RWPE2 (cell line): ENCODE data around the gene FBXL7.

ENCODE experiments used
- ATAC-seq: fragments of 200-7000 bp; cut with Tn5 transposase; 3 replicates; pipeline ENCODE4 v1.9.1; 2021; ENCODE audit warnings: low read depth
- DNase-seq: peaks from one replicate; pipeline ENCODE4 v3.0.0-alpha.2; 2020; ENCODE audit warnings: low spot score
- H3K27ac ChIP-seq: fragments of 450-650 bp; 2 replicates; pipeline ENCODE4 v1.5.1; 2017; ENCODE audit warnings: mild to moderate bottlenecking; ENCODE audit not compliant: poor library complexity, severe bottlenecking
- H3K27me3 ChIP-seq: fragments of 250-450 bp; sonication (Bioruptor Pico); 2 replicates; pipeline ENCODE4 v1.5.1; 2021; ENCODE audit warnings: mild to moderate bottlenecking, moderate library complexity; ENCODE audit not compliant: insufficient read depth, poor library complexity, severe bottlenecking
- H3K36me3 ChIP-seq: fragments of 250-450 bp; sonication (Bioruptor Pico); 2 replicates; pipeline ENCODE4 v1.5.1; 2020; ENCODE audit warnings: low read depth, mild to moderate bottlenecking, moderate library complexity
- H3K4me1 ChIP-seq: fragments of 250-450 bp; sonication (Bioruptor Pico); 2 replicates; pipeline ENCODE4 v1.5.1; 2021; ENCODE audit warnings: mild to moderate bottlenecking, moderate library complexity; ENCODE audit not compliant: insufficient read depth, poor library complexity, severe bottlenecking
- H3K4me3 ChIP-seq: fragments of 250-450 bp; sonication (Bioruptor Pico); 2 replicates; pipeline ENCODE4 v1.5.1; 2021; ENCODE audit warnings: mild to moderate bottlenecking, moderate library complexity; ENCODE audit not compliant: severe bottlenecking
- H3K9me3 ChIP-seq: fragments of 250-450 bp; sonication (Bioruptor Pico); 2 replicates; pipeline ENCODE4 v1.5.1; 2021; ENCODE audit warnings: mild to moderate bottlenecking, moderate library complexity; ENCODE audit not compliant: severe bottlenecking
- TF ChIP-seq, protein P1 (sequence below): fragments of 450-650 bp; IDR thresholded peaks from one replicate; pipeline ENCODE4 v1.5.1; 2017; ENCODE audit warnings: mild to moderate bottlenecking, moderate library complexity; ENCODE audit not compliant: poor library complexity, severe bottlenecking

Gene FBXL7

DNA sequence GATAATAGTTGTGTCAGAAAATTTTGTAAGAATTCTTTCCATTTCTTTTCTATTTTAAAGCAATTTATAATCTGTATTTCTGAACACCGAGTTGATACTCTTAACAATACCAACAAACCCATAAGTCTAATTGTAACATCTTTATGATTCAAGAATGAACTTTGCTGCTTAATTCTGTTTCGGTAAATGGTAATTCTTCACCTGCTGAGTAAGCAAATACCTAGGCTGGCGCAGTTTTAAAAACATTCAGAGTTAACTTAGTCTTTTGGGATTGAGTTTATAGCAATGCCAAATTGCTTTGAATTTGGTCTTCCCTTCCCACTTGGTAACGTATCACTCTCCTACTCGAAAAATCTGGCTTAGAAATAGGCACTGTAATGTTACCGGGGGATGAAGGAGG is 456.6 kb downstream of the FBXL7 start:
- no peaks in the 10 kb centered on the region for H3K4me1 ChIP-seq

DNA sequence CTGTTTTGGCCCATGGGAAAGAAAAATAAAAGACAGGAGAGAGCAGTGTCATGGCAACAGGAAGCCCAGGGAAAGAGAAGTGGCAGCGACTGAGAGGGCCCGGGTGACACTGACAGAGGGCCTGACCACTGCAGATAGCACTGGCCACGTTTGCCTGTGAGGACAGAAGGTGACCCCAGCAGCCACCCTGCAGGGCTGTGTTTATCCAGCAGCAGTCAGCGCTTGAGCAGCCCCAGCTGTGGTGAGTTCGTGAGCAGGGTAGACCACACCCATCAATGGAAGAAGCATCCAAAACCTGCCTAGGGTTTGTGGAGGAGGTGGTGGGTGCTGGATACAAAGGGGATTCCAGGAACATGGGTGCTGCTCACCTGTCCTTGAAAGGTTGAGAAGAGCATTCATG is 457.1 kb downstream of the FBXL7 start:
- Histone ChIP-seq H3K4me3 (no peak overlapping the region), H3K27me3 (no peaks in the 10 kb centered on the region), H3K4me1 (no peaks in the 10 kb centered on the region), H3K36me3 (no peaks in the 10 kb centered on the region), H3K9me3 (no peaks in the 10 kb centered on the region), H3K27ac (no peak overlapping the region)
- TF ChIP-seq, protein P1, sequence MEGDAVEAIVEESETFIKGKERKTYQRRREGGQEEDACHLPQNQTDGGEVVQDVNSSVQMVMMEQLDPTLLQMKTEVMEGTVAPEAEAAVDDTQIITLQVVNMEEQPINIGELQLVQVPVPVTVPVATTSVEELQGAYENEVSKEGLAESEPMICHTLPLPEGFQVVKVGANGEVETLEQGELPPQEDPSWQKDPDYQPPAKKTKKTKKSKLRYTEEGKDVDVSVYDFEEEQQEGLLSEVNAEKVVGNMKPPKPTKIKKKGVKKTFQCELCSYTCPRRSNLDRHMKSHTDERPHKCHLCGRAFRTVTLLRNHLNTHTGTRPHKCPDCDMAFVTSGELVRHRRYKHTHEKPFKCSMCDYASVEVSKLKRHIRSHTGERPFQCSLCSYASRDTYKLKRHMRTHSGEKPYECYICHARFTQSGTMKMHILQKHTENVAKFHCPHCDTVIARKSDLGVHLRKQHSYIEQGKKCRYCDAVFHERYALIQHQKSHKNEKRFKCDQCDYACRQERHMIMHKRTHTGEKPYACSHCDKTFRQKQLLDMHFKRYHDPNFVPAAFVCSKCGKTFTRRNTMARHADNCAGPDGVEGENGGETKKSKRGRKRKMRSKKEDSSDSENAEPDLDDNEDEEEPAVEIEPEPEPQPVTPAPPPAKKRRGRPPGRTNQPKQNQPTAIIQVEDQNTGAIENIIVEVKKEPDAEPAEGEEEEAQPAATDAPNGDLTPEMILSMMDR, result no peak
- no peak for ATAC-seq
- DNase-seq, result no peak

More for the DNA sequence above, 456.6 kb downstream of the FBXL7 start:
- TF ChIP-seq, protein P1, result no peak
- no peaks in the 10 kb centered on the region for H3K9me3 ChIP-seq
- no peak overlapping the region for H3K4me3 ChIP-seq
- H3K36me3 ChIP-seq, result no peaks in the 10 kb centered on the region
- no peaks in the 10 kb centered on the region for H3K27me3 ChIP-seq
- no peak overlapping the region for H3K27ac ChIP-seq
- no peak for ATAC-seq
- no peak for DNase-seq

DNA sequence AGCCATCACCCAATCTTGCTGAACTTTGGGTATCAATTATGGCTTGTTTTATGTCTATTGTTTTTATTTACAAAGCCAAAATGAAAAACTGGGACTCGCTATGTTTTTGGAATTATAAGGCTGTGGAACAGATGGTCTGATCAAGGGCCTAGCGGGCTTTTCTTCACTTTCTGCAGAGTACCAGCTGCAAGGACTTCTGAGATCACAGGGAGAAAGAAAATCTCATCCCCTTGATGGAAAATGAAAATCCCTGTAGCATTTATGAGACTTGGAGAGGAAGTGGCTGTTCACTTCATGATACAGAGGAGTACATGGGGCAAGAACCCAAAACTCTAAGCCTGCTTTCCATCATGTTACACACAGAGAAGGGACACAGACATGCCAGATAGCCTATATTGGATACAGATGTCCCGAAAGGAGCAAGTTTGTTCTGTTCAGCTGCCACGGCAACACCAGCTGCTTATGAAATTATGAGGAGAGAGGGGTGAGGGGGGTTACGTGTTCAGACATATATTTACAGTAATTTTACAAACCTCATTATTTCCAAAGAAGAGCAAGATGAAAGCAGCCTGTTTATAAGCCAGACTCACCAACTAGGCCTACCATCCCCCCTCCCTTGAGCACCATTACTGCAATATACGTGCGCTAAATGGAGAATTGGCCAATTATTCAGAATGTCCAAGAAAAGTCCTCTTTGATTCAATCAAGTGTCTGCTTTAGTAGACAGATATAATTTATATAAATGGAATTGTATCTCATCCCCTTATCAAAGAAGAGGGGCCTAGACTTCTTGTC is 459.6 kb downstream of the FBXL7 start:
- TF ChIP-seq, protein P1, result no peak
- Histone ChIP-seq H3K27ac (no peak overlapping the region), H3K27me3 (no peaks in the 10 kb centered on the region), H3K4me1 (no peaks in the 10 kb centered on the region), H3K9me3 (no peaks in the 10 kb centered on the region), H3K4me3 (no peak overlapping the region), H3K36me3 (no peaks in the 10 kb centered on the region)
- ATAC-seq (no peak), DNase-seq (no peak)

DNA sequence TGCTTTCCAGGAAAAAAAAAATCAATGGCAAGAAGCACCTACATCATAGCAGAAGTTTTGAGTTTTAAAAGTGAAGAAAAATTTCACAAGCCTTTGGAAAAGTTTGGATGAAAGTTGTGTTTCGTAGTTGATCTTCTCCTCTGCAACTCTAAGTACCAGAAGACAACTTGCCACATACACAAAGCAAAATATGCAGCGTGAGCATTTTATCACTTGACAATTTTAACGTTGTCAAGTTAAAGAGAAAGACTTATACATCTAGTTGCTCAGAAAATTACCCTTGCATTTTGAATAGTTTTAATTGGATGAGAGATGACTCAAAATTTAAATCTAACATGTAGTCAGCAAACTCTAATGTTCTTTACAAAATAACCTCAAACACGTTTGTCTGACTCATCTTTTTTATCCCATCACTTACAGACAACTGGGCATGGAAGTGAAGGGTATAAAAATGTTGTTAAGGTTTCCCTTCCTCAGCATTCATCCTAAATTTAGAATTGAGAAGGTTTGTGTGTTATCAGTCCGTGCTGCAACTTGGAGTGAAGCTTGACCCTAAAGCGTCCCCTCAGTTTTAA is 466.2 kb downstream of the FBXL7 start:
- Histone ChIP-seq H3K9me3 (no peaks in the 10 kb centered on the region), H3K27me3 (no peaks in the 10 kb centered on the region), H3K27ac (no peak overlapping the region), H3K36me3 (no peaks in the 10 kb centered on the region), H3K4me1 (no peaks in the 10 kb centered on the region), H3K4me3 (no peak overlapping the region)
- DNase-seq (no peak), ATAC-seq (no peak)
- TF ChIP-seq, protein P1, result no peak

DNA sequence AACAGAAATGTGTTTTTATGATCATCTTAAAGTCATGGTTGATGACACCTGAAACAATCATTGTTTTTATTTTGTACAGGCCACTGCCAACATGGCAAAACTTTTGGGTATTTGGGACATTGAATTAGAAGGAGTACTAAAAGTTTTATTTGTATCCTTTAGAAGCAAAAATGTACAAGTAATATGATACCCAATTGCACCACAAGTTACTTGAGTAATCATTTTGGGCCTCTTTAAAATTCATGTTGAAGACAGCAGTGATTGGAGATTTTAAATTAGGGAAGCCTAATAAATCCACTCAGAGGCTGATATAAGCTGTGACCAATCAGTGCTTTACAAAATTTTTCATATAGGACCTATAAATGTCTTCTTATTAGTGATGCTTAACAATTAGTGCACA is 466.7 kb downstream of the FBXL7 start:
- no peak overlapping the region for H3K4me3 ChIP-seq
- H3K27ac ChIP-seq, result no peak overlapping the region
- no peaks in the 10 kb centered on the region for H3K27me3 ChIP-seq
- H3K9me3 ChIP-seq, result no peaks in the 10 kb centered on the region
- H3K4me1 ChIP-seq, result no peaks in the 10 kb centered on the region
- H3K36me3 ChIP-seq, result no peaks in the 10 kb centered on the region
- TF ChIP-seq, protein P1, result no peak
- DNase-seq, result no peak
- ATAC-seq, result no peak
